GM21529 (cell line): Measurements from ENCODE around the gene TNKS2.
A peak's percentile ranks its signal among the peaks of the same experiment; 100 is the strongest.
"Not testable (repeated sequence)": the region's sequence is repeated elsewhere in the genome, so short reads cannot be mapped to it uniquely, and the experiment has no call there.

Source experiments
- ATAC-seq: cut with Tn5 transposase; IDR thresholded peaks from one replicate; pipeline ENCODE4 v1.9.1; 2021; ENCODE audit not compliant: unreplicated experiment

The TNKS2 gene

GRCh38 chr10:91796331-91797047, 1.7 kb upstream of the TNKS2 start:
- ATAC-seq, result peak; percentile 44

- ATAC-seq, result no peak
These were observed 1.1 kb upstream of the TNKS2 start for GRCh38 chr10:91797048-91797690.

GRCh38 chr10:91798649-91799611, 704 bp downstream of the TNKS2 start:
- ATAC-seq, result peak; percentile 36

- ATAC-seq, result no peak
These were observed 1.4 kb downstream of the TNKS2 start for GRCh38 chr10:91799612-91799975.

GRCh38 chr10:91800182-91800581, 2.0 kb downstream of the TNKS2 start:
- ATAC-seq, result no peak

GRCh38 chr10:91800756-91801155, 2.5 kb downstream of the TNKS2 start:
- no peak for ATAC-seq

- no peak for ATAC-seq
These were observed 5.3 kb downstream of the TNKS2 start for GRCh38 chr10:91803386-91804125.

- no peak for ATAC-seq
These were observed 5.9 kb downstream of the TNKS2 start for GRCh38 chr10:91804126-91804510.

GRCh38 chr10:91805110-91805838, 7.0 kb downstream of the TNKS2 start:
- ATAC-seq, result no peak

GRCh38 chr10:91807264-91807663, 9.0 kb downstream of the TNKS2 start:
- ATAC-seq, result not testable (repeated sequence)

- ATAC-seq, result no peak
These were observed 15.0 kb downstream of the TNKS2 start for GRCh38 chr10:91813251-91813650.

- ATAC-seq, result no peak
These were observed 18.8 kb downstream of the TNKS2 start for GRCh38 chr10:91816981-91817380.

- ATAC-seq, result no peak
These were observed 21.9 kb downstream of the TNKS2 start for GRCh38 chr10:91820144-91820543.

- no peak for ATAC-seq
These were observed 25.9 kb downstream of the TNKS2 start for GRCh38 chr10:91824076-91824475.

GRCh38 chr10:91829268-91829667, 31.0 kb downstream of the TNKS2 start:
- ATAC-seq, result no peak

- no peak for ATAC-seq
These were observed 40.0 kb downstream of the TNKS2 start for GRCh38 chr10:91838199-91838598.

GRCh38 chr10:91843083-91843482, 44.9 kb downstream of the TNKS2 start:
- ATAC-seq, result no peak

GRCh38 chr10:91856637-91857036, 58.4 kb downstream of the TNKS2 start:
- ATAC-seq, result no peak

- no peak for ATAC-seq
These were observed 62.7 kb downstream of the TNKS2 start for GRCh38 chr10:91860885-91861284.

GRCh38 chr10:91864099-91864498, 65.9 kb downstream of the TNKS2 start:
- no peak for ATAC-seq
